Transverse colon (tissue), 4 donors: ENCODE measurements around the gene CPA3. TPM values are rescaled to one million over a fixed set of nuclear protein-coding genes. Genes with fewer than 3 reads are reported as not detected.

Experiments
- DNase-seq: peaks from one replicate; pipeline ENCODE4 v3.0.0-alpha.2; 2019
- H3K27ac ChIP-seq, 4 donors: fragments of 200-600 bp; sonication (generic); 2 replicates each; pipeline ENCODE4 v1.5.1; 2016 to 2018; ENCODE audit warnings: inconsistent platforms in 4 of 4
- H3K27me3 ChIP-seq: fragments of 200-600 bp; sonication (generic); 2 replicates; pipeline ENCODE4 v1.5.1; 2017; ENCODE audit warnings: inconsistent platforms
- H3K36me3 ChIP-seq, 4 donors: fragments of 200-600 bp; sonication (generic); 2 replicates each; pipeline ENCODE4 v1.5.1; 2017 to 2019; ENCODE audit warnings: inconsistent platforms in 4 of 4
- H3K4me1 ChIP-seq, 4 donors: fragments of 200-600 bp; sonication (generic); 2 replicates each; pipeline ENCODE4 v1.5.1; 2017 to 2020; ENCODE audit warnings: inconsistent platforms in 4 of 4
- H3K4me3 ChIP-seq, 4 donors: fragments of 200-600 bp; sonication (generic); 1 replicate in 1 of 4; 2 replicates in 3 of 4; pipeline versions ENCODE4 v1.5.1 to v1.6.1; 2017 to 2019; ENCODE audit warnings: inconsistent platforms in 4 of 4
- H3K9me3 ChIP-seq, 2 donors: fragments of 200-600 bp; sonication (generic); 2 replicates each; pipeline ENCODE4 v1.5.1; 2017 to 2019; ENCODE audit warnings: inconsistent platforms in 2 of 2
- CTCF ChIP-seq, 5 experiments: fragments of 200-600 bp in 3 of 5; fragments of 450-650 bp in 2 of 5; sonication (generic) in 3 of 5; IDR thresholded peaks; 1 replicate in 2 of 5; 2 replicates in 3 of 5; pipeline ENCODE4 v1.5.1; 2016 to 2017; ENCODE audit warnings: antibody characterized with exemption in 5 of 5, inconsistent platforms in 3 of 5, mild to moderate bottlenecking in 2 of 5, moderate library complexity in 1 of 5
- EP300 ChIP-seq: sonication (generic); formaldehyde crosslinking; IDR thresholded peaks from one replicate; pipeline ENCODE4 v1.6.1; 2017; ENCODE audit warnings: antibody characterized with exemption, low read depth
- POLR2A ChIP-seq: fragments of 450-650 bp; IDR thresholded peaks from one replicate; pipeline ENCODE4 v1.6.1; 2016; ENCODE audit warnings: antibody characterized with exemption, mild to moderate bottlenecking, moderate library complexity
- POLR2AphosphoS5 ChIP-seq, 3 donors: sonication (generic); formaldehyde crosslinking; IDR thresholded peaks; one replicate each; pipeline ENCODE4 v1.6.1; 2016; ENCODE audit warnings: antibody characterized with exemption in 3 of 3
- WGBS, 2 donors: methylation state at CpG; one replicate each; pipeline ENCODE4 v1.1.5; 2018; ENCODE audit warnings: low coverage in 1 of 2; 5-methylcytosine and 5-hydroxymethylcytosine counted together
- in situ Hi-C, 4 donors: fragments of 200-750 bp; cut with MboI; loops; one replicate each; pipeline versions ENCODE4 v1.15.0 to v1.15.1; 2017; ENCODE audit warnings: low sequenced_read_pairs in 3 of 4, low pct_ligation_motif_present in 1 of 4, low pct_unique_long_range_greater_than_20kb in 1 of 4
- intact Hi-C: fragments of 100-400 bp; cut with DNase I; formaldehyde crosslinking; loops from one replicate; pipeline ENCODE4 v1.15.1; 2023; ENCODE audit warnings: low total_unique reads
- total RNA-seq, 4 donors: library from RNA; depleted of rRNA; stranded (reverse); fragments of >200 nt; gene quantifications; one replicate each; pipeline ENCODE4 v1.1.0, GENCODE V29; 2016

Gene CPA3
- total RNA-seq, 4 donors from 2014 or later = 0.80 to 5.6 (median 4.3) TPM

GRCh38 chr3:148852271-148852992, 12.7 kb upstream of the CPA3 start:
- Histone ChIP-seq H3K9me3 (no peaks in the 10 kb centered on the region), H3K27me3 (no peaks in the 10 kb centered on the region), H3K4me3 (no peak overlapping the region), H3K4me1 (peaks cover 0 to 3% (median 0%) of the 10 kb centered on the region in 4 donors), H3K27ac (no peak overlapping the region), H3K36me3 (no peaks in the 10 kb centered on the region)
- intact Hi-C loops = no loop called here
- TF ChIP-seq POLR2A = no peak
- no peak for TF ChIP-seq CTCF (IDR thresholded peaks at IDR 0.05)
- no peak for TF ChIP-seq POLR2AphosphoS5 (IDR thresholded peaks at IDR 0.05)
- TF ChIP-seq EP300 = no peak
- in situ Hi-C loops = no loop called here
- DNase-seq = no peak
- 72 to 73% methylated on average over 7 of the region's 7 CpGs for WGBS, 2 donors

GRCh38 chr3:148853076-148853475, 12.0 kb upstream of the CPA3 start:
- no peak for TF ChIP-seq EP300
- TF ChIP-seq POLR2AphosphoS5 (IDR thresholded peaks at IDR 0.05) = no peak
- no peak for TF ChIP-seq CTCF (IDR thresholded peaks at IDR 0.05)
- no peak for TF ChIP-seq POLR2A
- intact Hi-C loops (no loop called here), in situ Hi-C loops (no loop called here)
- no peaks in the 10 kb centered on the region for H3K36me3 ChIP-seq
- no peaks in the 10 kb centered on the region for H3K27me3 ChIP-seq
- no peak overlapping the region for H3K27ac ChIP-seq
- WGBS, 2 donors = 67 to 86% methylated on average over 2 of the region's 2 CpGs
- no peaks in the 10 kb centered on the region for H3K9me3 ChIP-seq
- DNase-seq = no peak
- H3K4me1 ChIP-seq = peaks cover 0 to 3% (median 0%) of the 10 kb centered on the region in 4 donors
- no peak overlapping the region for H3K4me3 ChIP-seq

- peaks cover 0 to 3% (median 0%) of the 10 kb centered on the region in 4 donors for H3K4me1 ChIP-seq
- DNase-seq = no peak
- no peaks in the 10 kb centered on the region for H3K9me3 ChIP-seq
- intact Hi-C loops = no loop called here
- H3K4me3 ChIP-seq = no peak overlapping the region
- H3K27me3 ChIP-seq = no peaks in the 10 kb centered on the region
- TF ChIP-seq POLR2AphosphoS5 (IDR thresholded peaks at IDR 0.05) (no peak), EP300 (no peak), CTCF (IDR thresholded peaks at IDR 0.05) (no peak), POLR2A (no peak)
- no peak overlapping the region for H3K27ac ChIP-seq
- H3K36me3 ChIP-seq = no peaks in the 10 kb centered on the region
- in situ Hi-C loops = no loop called here
Measured at GRCh38 chr3:148854061-148854460, 11.0 kb upstream of the CPA3 start.

GRCh38 chr3:148856384-148856783, 8.7 kb upstream of the CPA3 start:
- H3K27me3 ChIP-seq = no peaks in the 10 kb centered on the region
- H3K4me3 ChIP-seq = no peak overlapping the region
- intact Hi-C loops (no loop called here), in situ Hi-C loops (no loop called here)
- H3K36me3 ChIP-seq = no peaks in the 10 kb centered on the region
- TF ChIP-seq POLR2A = no peak
- no peak for DNase-seq
- WGBS, 2 donors = 83 to 86% methylated on average over 3 of the region's 3 CpGs
- peaks cover 0 to 3% (median 0%) of the 10 kb centered on the region in 4 donors for H3K4me1 ChIP-seq
- no peaks in the 10 kb centered on the region for H3K9me3 ChIP-seq
- H3K27ac ChIP-seq = no peak overlapping the region

GRCh38 chr3:148857316-148857715, 7.8 kb upstream of the CPA3 start:
- no peak for DNase-seq
- no peak overlapping the region for H3K27ac ChIP-seq
- no peaks in the 10 kb centered on the region for H3K9me3 ChIP-seq
- no peaks in the 10 kb centered on the region for H3K27me3 ChIP-seq
- TF ChIP-seq POLR2AphosphoS5 (IDR thresholded peaks at IDR 0.05) (no peak), POLR2A (no peak)
- peaks cover 0 to 3% (median 0%) of the 10 kb centered on the region in 4 donors for H3K4me1 ChIP-seq
- no peak overlapping the region for H3K4me3 ChIP-seq
- in situ Hi-C loops = no loop called here
- 73 to 83% methylated on average over 4 of the region's 4 CpGs for WGBS, 2 donors
- H3K36me3 ChIP-seq = no peaks in the 10 kb centered on the region
- intact Hi-C loops = no loop called here
